ENCODE results near the gene RPL39. TPM values are rescaled to one million over a fixed set of nuclear protein-coding genes. Genes with fewer than 3 reads are reported as not detected.

The RPL39 gene
- total RNA-seq, 1 experiment from 2014 or later: 1,826 TPM

- peak; percentile 28 for DNase-seq (ENCODE audit: unreplicated experiment)
- Mint-ChIP-seq H3K4me1 (ENCODE audit: insufficient read depth, unreplicated experiment) (peaks cover 6% of the 10 kb centered on the region), H3K4me3 (ENCODE audit: unreplicated experiment) (no peak overlapping the region), H3K27me3 (ENCODE audit: insufficient read depth, unreplicated experiment) (peaks cover 9% of the 10 kb centered on the region), H3K36me3 (ENCODE audit: insufficient read depth, unreplicated experiment) (no peaks in the 10 kb centered on the region), H3K9me3 (ENCODE audit: unreplicated experiment) (no peaks in the 10 kb centered on the region), H3K27ac (ENCODE audit: low read depth, unreplicated experiment) (no peak overlapping the region)
- CTCF ChIA-PET: interaction anchor here (0.6 kb wide), 1 partner anchor 690 kb away, joined by 3 read pairs; no protein-coding TSS in a partner anchor
- no TSS peak for BruUV-seq (replicated peaks)
- intact Hi-C loops (cut with micrococcal nuclease): no loop called here
- POLR2A ChIA-PET: interaction anchor here (0.7 to 1.3 kb wide), 2 partner anchors 17 to 85 kb away, joined by 3 to 4 read pairs; no protein-coding TSS in a partner anchor
- TF ChIP-seq CTCF (IDR thresholded peaks at IDR 0.05; ENCODE audit: unreplicated experiment): no peak
Measured at GRCh38 chrX:119762718-119763117, 28.7 kb downstream of the RPL39 start.

GRCh38 chrX:119760026-119760877 lies 31.2 kb downstream of the RPL39 start:
- BruUV-seq (replicated peaks): no TSS peak
- no peak for DNase-seq (ENCODE audit: unreplicated experiment)
- H3K36me3 Mint-ChIP-seq (ENCODE audit: insufficient read depth, unreplicated experiment): no peaks in the 10 kb centered on the region
- H3K27me3 Mint-ChIP-seq (ENCODE audit: insufficient read depth, unreplicated experiment): peaks cover 9% of the 10 kb centered on the region
- peaks cover 6% of the 10 kb centered on the region for H3K4me1 Mint-ChIP-seq (ENCODE audit: insufficient read depth, unreplicated experiment)
- H3K27ac Mint-ChIP-seq (ENCODE audit: low read depth, unreplicated experiment): no peak overlapping the region
- ChIA-PET POLR2A (interaction anchor here (1.1 kb wide), 1 partner anchor 9 kb away, joined by 3 read pairs; no protein-coding TSS in a partner anchor), CTCF (interaction anchor here (1.3 kb wide), 1 partner anchor 150 kb away, joined by 3 read pairs; no protein-coding TSS in a partner anchor)
- no peak overlapping the region for H3K4me3 Mint-ChIP-seq (ENCODE audit: unreplicated experiment)
- no peak for TF ChIP-seq CTCF (IDR thresholded peaks at IDR 0.05; ENCODE audit: unreplicated experiment)
- H3K9me3 Mint-ChIP-seq (ENCODE audit: unreplicated experiment): no peaks in the 10 kb centered on the region
- intact Hi-C loops (cut with micrococcal nuclease): no loop called here

- Mint-ChIP-seq H3K4me3 (ENCODE audit: unreplicated experiment) (no peak overlapping the region), H3K27ac (ENCODE audit: low read depth, unreplicated experiment) (no peak overlapping the region), H3K4me1 (ENCODE audit: insufficient read depth, unreplicated experiment) (peaks cover 6% of the 10 kb centered on the region), H3K27me3 (ENCODE audit: insufficient read depth, unreplicated experiment) (peaks cover 9% of the 10 kb centered on the region), H3K9me3 (ENCODE audit: unreplicated experiment) (no peaks in the 10 kb centered on the region), H3K36me3 (ENCODE audit: insufficient read depth, unreplicated experiment) (no peaks in the 10 kb centered on the region)
- no peak for TF ChIP-seq CTCF (IDR thresholded peaks at IDR 0.05; ENCODE audit: unreplicated experiment)
- no peak for DNase-seq (ENCODE audit: unreplicated experiment)
- no TSS peak for BruUV-seq (replicated peaks)
- CTCF ChIA-PET: interaction anchor here (1.2 to 1.4 kb wide), 4 partner anchors 24 to 153 kb away, joined by 3 to 5 read pairs (median 3); partner anchors contain the start of gene NKRF
- POLR2A ChIA-PET: interaction anchor here (1.3 to 1.7 kb wide), 3 partner anchors 10 to 94 kb away, joined by 4 to 8 read pairs (median 4); partner anchors contain the start of genes RPL39 and UPF3B
- intact Hi-C loops (cut with micrococcal nuclease): no loop called here
Measured at GRCh38 chrX:119759248-119759766, 32.1 kb downstream of the RPL39 start.

- H3K4me3 Mint-ChIP-seq (ENCODE audit: unreplicated experiment): peak overlapping the region; percentile 44
- intact Hi-C loops (cut with micrococcal nuclease): no loop called here
- no peak for DNase-seq (ENCODE audit: unreplicated experiment)
- peaks cover 6% of the 10 kb centered on the region for H3K4me1 Mint-ChIP-seq (ENCODE audit: insufficient read depth, unreplicated experiment)
- H3K27ac Mint-ChIP-seq (ENCODE audit: low read depth, unreplicated experiment): no peak overlapping the region
- POLR2A ChIA-PET: interaction anchor here (0.6 to 1.7 kb wide), 4 partner anchors 9 to 152 kb away, joined by 3 to 8 read pairs (median 4); partner anchors contain the start of genes RPL39 and UPF3B
- H3K27me3 Mint-ChIP-seq (ENCODE audit: insufficient read depth, unreplicated experiment): peaks cover 9% of the 10 kb centered on the region
- no peak for TF ChIP-seq CTCF (IDR thresholded peaks at IDR 0.05; ENCODE audit: unreplicated experiment)
- H3K9me3 Mint-ChIP-seq (ENCODE audit: unreplicated experiment): no peaks in the 10 kb centered on the region
- no peaks in the 10 kb centered on the region for H3K36me3 Mint-ChIP-seq (ENCODE audit: insufficient read depth, unreplicated experiment)
- CTCF ChIA-PET: interaction anchor here (0.6 to 1.4 kb wide), 6 partner anchors 9 to 1992 kb away, joined by 3 to 5 read pairs (median 3); partner anchors contain the start of gene NKRF
- no TSS peak for BruUV-seq (replicated peaks)
Measured at GRCh38 chrX:119758731-119759247, 32.6 kb downstream of the RPL39 start.

Measured in MCF 10A (cell line).